ENCODE measurements around the gene TCF20.

TCF20 gene

GRCh38 chr22:42225841-42226240 is 44.6 kb downstream of the TCF20 start:
- no peaks in the 10 kb centered on the region for H3K4me1 ChIP-seq (ENCODE audit: insufficient read depth, poor library complexity, severe bottlenecking)
- DNase-seq (ENCODE audit: low spot score), result no peak
- H3K9me3 ChIP-seq (ENCODE audit: severe bottlenecking), result no peaks in the 10 kb centered on the region
- H3K36me3 ChIP-seq (ENCODE audit: low read depth), result 0 out of 2 replicates have a peak, but pooled peaks cover 4% of the 10 kb centered on the region
- H3K27me3 ChIP-seq (ENCODE audit: insufficient read depth, poor library complexity, severe bottlenecking), result no peaks in the 10 kb centered on the region
- no peak for TF ChIP-seq CTCF (IDR thresholded peaks at IDR 0.05; ENCODE audit: poor library complexity, severe bottlenecking)
- H3K4me3 ChIP-seq (ENCODE audit: severe bottlenecking), result no peak overlapping the region
- ATAC-seq (ENCODE audit: low read depth), result no peak
- no peak overlapping the region for H3K27ac ChIP-seq (ENCODE audit: poor library complexity, severe bottlenecking)

- H3K4me3 ChIP-seq (ENCODE audit: severe bottlenecking), result no peak overlapping the region
- H3K9me3 ChIP-seq (ENCODE audit: severe bottlenecking), result no peaks in the 10 kb centered on the region
- DNase-seq (ENCODE audit: low spot score) (no peak), ATAC-seq (ENCODE audit: low read depth) (no peak)
- no peaks in the 10 kb centered on the region for H3K27me3 ChIP-seq (ENCODE audit: insufficient read depth, poor library complexity, severe bottlenecking)
- H3K36me3 ChIP-seq (ENCODE audit: low read depth), result no peaks in the 10 kb centered on the region
- H3K4me1 ChIP-seq (ENCODE audit: insufficient read depth, poor library complexity, severe bottlenecking), result no peaks in the 10 kb centered on the region
- H3K27ac ChIP-seq (ENCODE audit: poor library complexity, severe bottlenecking), result no peak overlapping the region
- no peak for TF ChIP-seq CTCF (IDR thresholded peaks at IDR 0.05; ENCODE audit: poor library complexity, severe bottlenecking)
Observed at GRCh38 chr22:42222140-42222539, 48.3 kb downstream of the TCF20 start.

All from RWPE2 (cell line).